Natural killer cell treated with Interleukin-12 subunit alpha and Interleukin-12 subunit beta and Interleukin-15 and Interleukin-18, amount 100 ng/mL, for 72 hours (primary cell): ENCODE results near the gene HERC6. TPM values are rescaled to one million over a fixed set of nuclear protein-coding genes. Genes with fewer than 3 reads are reported as not detected.
"Not testable (repeated sequence)": the region's sequence is repeated elsewhere in the genome, so short reads cannot be mapped to it uniquely, and the experiment has no call there.

Source experiments
- ATAC-seq, 2 donors: fragments of 150-1000 bp; cut with Tn5 transposase in 1 of 2; sonication (Bioruptor Pico), chemical (Tn5 transposase) in 1 of 2; 2 replicates each; pipeline ENCODE4 v1.10.0; 2021
- DNase-seq: peaks from one replicate; pipeline ENCODE4 v3.0.0; 2022; ENCODE audit warnings: low spot score
- H3K27ac Mint-ChIP-seq, 2 donors: 1 replicate in 1 of 2; 2 replicates in 1 of 2; pipeline ENCODE4 v1.8.0; 2022; ENCODE audit warnings: mixed read lengths in 2 of 2, mild to moderate bottlenecking in 1 of 2, moderate library complexity in 1 of 2
- H3K27me3 Mint-ChIP-seq, 2 donors: 1 replicate in 1 of 2; 2 replicates in 1 of 2; pipeline ENCODE4 v1.8.0; 2022; ENCODE audit warnings: mixed read lengths in 2 of 2
- H3K36me3 Mint-ChIP-seq: one replicate; pipeline ENCODE4 v1.8.0; 2022; ENCODE audit warnings: mixed read lengths
- H3K4me1 Mint-ChIP-seq, 2 donors: 1 replicate in 1 of 2; 2 replicates in 1 of 2; pipeline ENCODE4 v1.8.0; 2022; ENCODE audit warnings: low read depth in 2 of 2, mixed read lengths in 2 of 2, mild to moderate bottlenecking in 1 of 2
- H3K4me3 Mint-ChIP-seq: one replicate; pipeline ENCODE4 v1.8.0; 2022; ENCODE audit warnings: mixed read lengths
- H3K9me3 Mint-ChIP-seq: 2 replicates; pipeline ENCODE4 v1.8.0; 2022; ENCODE audit warnings: mixed read lengths
- total RNA-seq, 2 donors: library from RNA; stranded (reverse); gene quantifications; one replicate each; pipeline ENCODE4 v1.2.3, GENCODE V29; 2022

HERC6 gene
- total RNA-seq, 2 donors from 2014 or later = 8.0 to 10.9 TPM

GRCh38 chr4:88360791-88361190, 17.9 kb upstream of the HERC6 start:
- Mint-ChIP-seq H3K4me3 (no peak overlapping the region), H3K4me1 (no peaks in the 10 kb centered on the region), H3K27me3 (peaks cover 0 to 16% of the 10 kb centered on the region in 2 donors), H3K9me3 (peaks cover 6% of the 10 kb centered on the region), H3K27ac (no peak overlapping the region), H3K36me3 (peaks cover 8% of the 10 kb centered on the region)
- DNase-seq = no peak
- ATAC-seq = no peak

- not testable (repeated sequence) for H3K27ac Mint-ChIP-seq
Measured at GRCh38 chr4:88361217-88361773, 17.4 kb upstream of the HERC6 start.

GRCh38 chr4:88366460-88366859, 12.2 kb upstream of the HERC6 start:
- no peak for ATAC-seq
- peaks cover 8% of the 10 kb centered on the region for H3K36me3 Mint-ChIP-seq
- no peaks in the 10 kb centered on the region for H3K4me1 Mint-ChIP-seq

More at GRCh38 chr4:88361217-88361773, 17.4 kb upstream of the HERC6 start:
- not testable (repeated sequence) for H3K9me3 Mint-ChIP-seq, DNase-seq, H3K4me1 Mint-ChIP-seq, H3K4me3 Mint-ChIP-seq, ATAC-seq, H3K36me3 Mint-ChIP-seq
- H3K27me3 Mint-ChIP-seq = peaks cover 0 to 16% of the 10 kb centered on the region in 2 donors

GRCh38 chr4:88367826-88368225, 10.8 kb upstream of the HERC6 start:
- ATAC-seq = no peak
- peaks cover 3 to 17% of the 10 kb centered on the region in 2 donors for H3K27me3 Mint-ChIP-seq
- H3K9me3 Mint-ChIP-seq = peaks cover 6% of the 10 kb centered on the region
- no peak for DNase-seq
- H3K4me3 Mint-ChIP-seq = no peak overlapping the region
- peaks cover 8% of the 10 kb centered on the region for H3K36me3 Mint-ChIP-seq
- no peaks in the 10 kb centered on the region for H3K4me1 Mint-ChIP-seq
- no peak overlapping the region for H3K27ac Mint-ChIP-seq

More at GRCh38 chr4:88366460-88366859, 12.2 kb upstream of the HERC6 start:
- no peak overlapping the region for H3K27ac Mint-ChIP-seq
- no peak overlapping the region for H3K4me3 Mint-ChIP-seq
- DNase-seq = no peak
- H3K9me3 Mint-ChIP-seq = peaks cover 6% of the 10 kb centered on the region
- H3K27me3 Mint-ChIP-seq = peaks cover 3 to 24% of the 10 kb centered on the region in 2 donors

- not testable (repeated sequence) for H3K4me3 Mint-ChIP-seq, DNase-seq, H3K4me1 Mint-ChIP-seq, H3K36me3 Mint-ChIP-seq, H3K27ac Mint-ChIP-seq, ATAC-seq, H3K9me3 Mint-ChIP-seq, H3K27me3 Mint-ChIP-seq
Measured at GRCh38 chr4:88369180-88369812, 9.4 kb upstream of the HERC6 start.

- Mint-ChIP-seq H3K4me3 (peak overlapping the region; percentile 73), H3K27ac (peak overlapping the region; percentile 92 to 95), H3K27me3 (no peaks in the 10 kb centered on the region), H3K36me3 (peaks cover 9% of the 10 kb centered on the region), H3K9me3 (no peaks in the 10 kb centered on the region), H3K4me1 (peaks cover 25 to 37% of the 10 kb centered on the region in 2 donors)
- DNase-seq = no peak
- ATAC-seq = no peak
Measured at GRCh38 chr4:88381123-88381522, 2.5 kb downstream of the HERC6 start.

GRCh38 chr4:88382621-88383020, 4.0 kb downstream of the HERC6 start:
- H3K27me3 Mint-ChIP-seq = no peaks in the 10 kb centered on the region
- H3K36me3 Mint-ChIP-seq = peaks cover 15% of the 10 kb centered on the region
- DNase-seq = peak; percentile 72
- peak overlapping the region; percentile 92 to 95 for H3K27ac Mint-ChIP-seq
- peak; percentile 81 to 87 for ATAC-seq
- H3K9me3 Mint-ChIP-seq = no peaks in the 10 kb centered on the region
- peaks cover 25 to 35% of the 10 kb centered on the region in 2 donors for H3K4me1 Mint-ChIP-seq
- peak overlapping the region; percentile 73 for H3K4me3 Mint-ChIP-seq

GRCh38 chr4:88390128-88390527, 11.5 kb downstream of the HERC6 start:
- ATAC-seq = no peak
- Mint-ChIP-seq H3K9me3 (no peaks in the 10 kb centered on the region), H3K4me3 (no peak overlapping the region), H3K27me3 (no peaks in the 10 kb centered on the region), H3K27ac (no peak overlapping the region), H3K4me1 (no peaks in the 10 kb centered on the region), H3K36me3 (peaks cover 10% of the 10 kb centered on the region)
- no peak for DNase-seq

- ATAC-seq (no peak), DNase-seq (no peak)
- Mint-ChIP-seq H3K27ac (no peak overlapping the region), H3K27me3 (no peaks in the 10 kb centered on the region), H3K9me3 (no peaks in the 10 kb centered on the region), H3K36me3 (peaks cover 10% of the 10 kb centered on the region), H3K4me3 (no peak overlapping the region), H3K4me1 (no peaks in the 10 kb centered on the region)
Measured at GRCh38 chr4:88391703-88392102, 13.1 kb downstream of the HERC6 start.

- H3K4me1 Mint-ChIP-seq = no peaks in the 10 kb centered on the region
- no peaks in the 10 kb centered on the region for H3K36me3 Mint-ChIP-seq
- no peak for DNase-seq
- no peaks in the 10 kb centered on the region for H3K9me3 Mint-ChIP-seq
- H3K27ac Mint-ChIP-seq = no peak overlapping the region
- H3K4me3 Mint-ChIP-seq = no peak overlapping the region
- no peak for ATAC-seq
- no peaks in the 10 kb centered on the region for H3K27me3 Mint-ChIP-seq
Measured at GRCh38 chr4:88396681-88397080, 18.0 kb downstream of the HERC6 start.

- H3K4me1 Mint-ChIP-seq = no peaks in the 10 kb centered on the region
- H3K36me3 Mint-ChIP-seq = no peaks in the 10 kb centered on the region
- no peak overlapping the region for H3K27ac Mint-ChIP-seq
- DNase-seq = no peak
- ATAC-seq = no peak
- no peak overlapping the region for H3K4me3 Mint-ChIP-seq
- no peaks in the 10 kb centered on the region for H3K27me3 Mint-ChIP-seq
- H3K9me3 Mint-ChIP-seq = no peaks in the 10 kb centered on the region
Measured at GRCh38 chr4:88398381-88398780, 19.7 kb downstream of the HERC6 start.

GRCh38 chr4:88409206-88409605, 30.6 kb downstream of the HERC6 start:
- no peak overlapping the region for H3K4me3 Mint-ChIP-seq
- no peaks in the 10 kb centered on the region for H3K36me3 Mint-ChIP-seq
- H3K27ac Mint-ChIP-seq = no peak overlapping the region
- no peaks in the 10 kb centered on the region for H3K27me3 Mint-ChIP-seq
- DNase-seq (no peak), ATAC-seq (no peak)
- no peaks in the 10 kb centered on the region for H3K9me3 Mint-ChIP-seq
- H3K4me1 Mint-ChIP-seq = no peaks in the 10 kb centered on the region

GRCh38 chr4:88409789-88410188, 31.1 kb downstream of the HERC6 start:
- no peak for ATAC-seq
- Mint-ChIP-seq H3K27me3 (no peaks in the 10 kb centered on the region), H3K36me3 (peaks cover 2% of the 10 kb centered on the region), H3K9me3 (no peaks in the 10 kb centered on the region), H3K27ac (no peak overlapping the region), H3K4me3 (no peak overlapping the region), H3K4me1 (no peaks in the 10 kb centered on the region)
- DNase-seq = no peak

GRCh38 chr4:88411491-88412096, 32.9 kb downstream of the HERC6 start:
- Mint-ChIP-seq H3K9me3 (no peaks in the 10 kb centered on the region), H3K4me1 (no peaks in the 10 kb centered on the region), H3K36me3 (peaks cover 4% of the 10 kb centered on the region), H3K27me3 (no peaks in the 10 kb centered on the region), H3K27ac (no peak overlapping the region), H3K4me3 (no peak overlapping the region)
- ATAC-seq = peak in 1 of 2 donors; percentile 38
- DNase-seq = no peak
